Right lung (tissue), 10 donors: ENCODE results near the gene JAG2. TPM values are rescaled to one million over a fixed set of nuclear protein-coding genes. Genes with fewer than 3 reads are reported as not detected.

ENCODE experiments used
- DNase-seq, 2 donors: peaks; one replicate each; pipeline ENCODE4 v3.0.0-alpha.2; 2013
- long read RNA-seq, 8 donors: transcript quantifications; one replicate each; lab custom pipeline, GENCODE V29; 2026
- polyA plus RNA-seq, 5 donors: library from polyadenylated mRNA; unstranded; fragments of 120-200 nt; gene quantifications; one replicate each; pipeline versions ENCODE4 v1.2.1 to v1.2.3, GENCODE V29; 2013; ENCODE audit warnings: inconsistent platforms in 1 of 5, low replicate concordance in 1 of 5; ENCODE audit not compliant: insufficient read length in 5 of 5, insufficient read depth in 1 of 5

JAG2 gene
- polyA plus RNA-seq = 10 to 100 TPM; 10.2 to 20.0 (median 11.2) TPM
- long read RNA-seq, donor 1, full-length matches to known transcripts = 2 of 2 reads
- long read RNA-seq, donor 1, partial matches to known transcripts = 0 of 2 reads
- long read RNA-seq, donor 1, other reads (novel, unspliced or antisense) = 0 of 2 reads
- long read RNA-seq, donor 2, full-length matches to known transcripts = 1 of 1 reads
- long read RNA-seq, donor 2, partial matches to known transcripts = 0 of 1 reads
- long read RNA-seq, donor 2, other reads (novel, unspliced or antisense) = 0 of 1 reads
- long read RNA-seq, donor 3, full-length matches to known transcripts = 1 of 1 reads
- long read RNA-seq, donor 3, partial matches to known transcripts = 0 of 1 reads
- long read RNA-seq, donor 3, other reads (novel, unspliced or antisense) = 0 of 1 reads
- long read RNA-seq, donor 4 = 0 reads
- long read RNA-seq, donor 5 = 0 reads
- long read RNA-seq, donor 6, full-length matches to known transcripts = 1 of 1 reads
- long read RNA-seq, donor 6, partial matches to known transcripts = 0 of 1 reads
- long read RNA-seq, donor 6, other reads (novel, unspliced or antisense) = 0 of 1 reads
- long read RNA-seq, donor 7, full-length matches to known transcripts = 3 of 3 reads
- long read RNA-seq, donor 7, partial matches to known transcripts = 0 of 3 reads
- long read RNA-seq, donor 7, other reads (novel, unspliced or antisense) = 0 of 3 reads
- long read RNA-seq, donor 8 = 0 reads

- DNase-seq = no peak
Observed at GRCh38 chr14:105168496-105168978, at the start of gene JAG2. JAG2 (minus strand) TSS chr14:105168776; CDS start chr14:105168420, 356 bp downstream.

GRCh38 chr14:105217774-105218173 lies 49.2 kb upstream of the JAG2 start:
- DNase-seq = no peak

- DNase-seq = no peak
Observed at GRCh38 chr14:105216490-105217247, 48.1 kb upstream of the JAG2 start.

GRCh38 chr14:105215602-105216001 lies 47.0 kb upstream of the JAG2 start:
- no peak for DNase-seq

- no peak for DNase-seq
Observed at GRCh38 chr14:105214324-105214915, 45.8 kb upstream of the JAG2 start.

GRCh38 chr14:105213361-105213760 lies 44.8 kb upstream of the JAG2 start:
- no peak for DNase-seq

- no peak for DNase-seq
Observed at GRCh38 chr14:105212541-105213300, 44.1 kb upstream of the JAG2 start.

- no peak for DNase-seq
Observed at GRCh38 chr14:105211758-105212089, 43.1 kb upstream of the JAG2 start.

- no peak for DNase-seq
Observed at GRCh38 chr14:105211086-105211757, 42.6 kb upstream of the JAG2 start.

- DNase-seq = no peak
Observed at GRCh38 chr14:105210266-105211025, 41.9 kb upstream of the JAG2 start.

- DNase-seq = no peak
Observed at GRCh38 chr14:105209646-105210045, 41.1 kb upstream of the JAG2 start.

GRCh38 chr14:105209091-105209490 lies 40.5 kb upstream of the JAG2 start:
- DNase-seq = no peak

GRCh38 chr14:105208738-105209075 lies 40.1 kb upstream of the JAG2 start:
- no peak for DNase-seq

GRCh38 chr14:105207996-105208737 lies 39.6 kb upstream of the JAG2 start:
- no peak for DNase-seq

GRCh38 chr14:105207460-105207901 lies 38.9 kb upstream of the JAG2 start:
- DNase-seq = no peak

GRCh38 chr14:105206873-105207272 lies 38.3 kb upstream of the JAG2 start:
- DNase-seq = no peak

GRCh38 chr14:105205673-105206208 lies 37.2 kb upstream of the JAG2 start:
- DNase-seq = no peak

- no peak for DNase-seq
Observed at GRCh38 chr14:105204931-105205672, 36.5 kb upstream of the JAG2 start.
